GM18520 (cell line): Measurements from ENCODE around the gene TMEM151A.

Experiments
- ATAC-seq: cut with Tn5 transposase; IDR thresholded peaks from one replicate; pipeline ENCODE4 v1.9.1; 2021; ENCODE audit not compliant: unreplicated experiment

Gene TMEM151A

GRCh38 chr11:66282468-66283455, 8.9 kb upstream of the TMEM151A start:
- peak; percentile 83 for ATAC-seq

GRCh38 chr11:66283461-66284105, 8.1 kb upstream of the TMEM151A start:
- ATAC-seq = no peak

GRCh38 chr11:66284526-66285078, 7.1 kb upstream of the TMEM151A start:
- ATAC-seq = no peak

GRCh38 chr11:66285250-66285947, 6.3 kb upstream of the TMEM151A start:
- ATAC-seq = no peak

- no peak for ATAC-seq
Observed at GRCh38 chr11:66286699-66287098, 5.0 kb upstream of the TMEM151A start.

- ATAC-seq = no peak
Observed at GRCh38 chr11:66287211-66287888, 4.3 kb upstream of the TMEM151A start.

- ATAC-seq = no peak
Observed at GRCh38 chr11:66287889-66288670, 3.6 kb upstream of the TMEM151A start.

- peak; percentile 94 for ATAC-seq
Observed at GRCh38 chr11:66288671-66289547, 2.8 kb upstream of the TMEM151A start, which contains the start of gene YIF1A. Gene YIF1A, minus strand, starts transcription at chr11:66289143. Its CDS starts 158 bp downstream, at chr11:66288985.

GRCh38 chr11:66289548-66290329, 2.0 kb upstream of the TMEM151A start:
- peak; percentile 8 for ATAC-seq

- ATAC-seq = no peak
Observed at GRCh38 chr11:66290330-66290621, 1.4 kb upstream of the TMEM151A start.

- no peak for ATAC-seq
Observed at GRCh38 chr11:66291303-66291705, 390 bp upstream of the TMEM151A start.

- no peak for ATAC-seq
Observed at GRCh38 chr11:66292543-66293332, 1.0 kb downstream of the TMEM151A start.

- no peak for ATAC-seq
Observed at GRCh38 chr11:66293352-66293751, 1.7 kb downstream of the TMEM151A start.

GRCh38 chr11:66293777-66294625, 2.3 kb downstream of the TMEM151A start:
- no peak for ATAC-seq

- ATAC-seq = no peak
Observed at GRCh38 chr11:66294626-66295620, 3.2 kb downstream of the TMEM151A start.
